Hepatocyte (in vitro differentiated cells): Measurements from ENCODE around the gene SLC9A5.

Experiments used
- EZH2 ChIP-seq: fragments of 200-600 bp; sonication (generic); IDR thresholded peaks from 2 replicates; pipeline ENCODE4 v1.6.1; 2016; ENCODE audit warnings: antibody characterized with exemption, mild to moderate bottlenecking, borderline replicate concordance
- TF ChIP-seq, protein P1 (sequence below): fragments of 200-600 bp; sonication (generic); IDR thresholded peaks from 2 replicates; pipeline ENCODE4 v1.5.1; 2016; ENCODE audit warnings: antibody characterized with exemption, mild to moderate bottlenecking; ENCODE audit not compliant: poor library complexity

DNA sequence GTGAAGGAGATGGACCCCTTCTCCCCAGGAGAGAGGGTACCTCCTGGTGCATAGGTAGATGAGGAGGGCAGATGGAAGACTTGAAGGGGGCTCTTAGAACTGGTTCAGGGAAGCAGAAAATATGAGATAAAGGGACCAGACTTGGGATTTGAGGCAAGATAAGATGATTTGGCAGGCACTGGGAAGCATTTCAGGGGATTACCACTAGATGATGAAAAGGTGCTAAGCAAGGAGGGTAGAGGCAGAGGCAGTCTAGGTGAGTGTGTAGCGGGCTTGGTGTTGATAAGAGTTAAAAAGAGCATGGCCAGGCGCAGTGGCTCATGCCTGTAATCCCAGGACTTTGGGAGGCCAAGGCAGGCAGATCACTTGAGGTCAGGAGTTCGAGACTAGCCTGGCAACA, 14.4 kb downstream of the SLC9A5 start:
- TF ChIP-seq, protein P1, sequence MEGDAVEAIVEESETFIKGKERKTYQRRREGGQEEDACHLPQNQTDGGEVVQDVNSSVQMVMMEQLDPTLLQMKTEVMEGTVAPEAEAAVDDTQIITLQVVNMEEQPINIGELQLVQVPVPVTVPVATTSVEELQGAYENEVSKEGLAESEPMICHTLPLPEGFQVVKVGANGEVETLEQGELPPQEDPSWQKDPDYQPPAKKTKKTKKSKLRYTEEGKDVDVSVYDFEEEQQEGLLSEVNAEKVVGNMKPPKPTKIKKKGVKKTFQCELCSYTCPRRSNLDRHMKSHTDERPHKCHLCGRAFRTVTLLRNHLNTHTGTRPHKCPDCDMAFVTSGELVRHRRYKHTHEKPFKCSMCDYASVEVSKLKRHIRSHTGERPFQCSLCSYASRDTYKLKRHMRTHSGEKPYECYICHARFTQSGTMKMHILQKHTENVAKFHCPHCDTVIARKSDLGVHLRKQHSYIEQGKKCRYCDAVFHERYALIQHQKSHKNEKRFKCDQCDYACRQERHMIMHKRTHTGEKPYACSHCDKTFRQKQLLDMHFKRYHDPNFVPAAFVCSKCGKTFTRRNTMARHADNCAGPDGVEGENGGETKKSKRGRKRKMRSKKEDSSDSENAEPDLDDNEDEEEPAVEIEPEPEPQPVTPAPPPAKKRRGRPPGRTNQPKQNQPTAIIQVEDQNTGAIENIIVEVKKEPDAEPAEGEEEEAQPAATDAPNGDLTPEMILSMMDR, result no peak
- no peak for TF ChIP-seq EZH2
